ENCODE results near the gene VASP. TPM values are rescaled to one million over a fixed set of nuclear protein-coding genes. Genes with fewer than 3 reads are reported as not detected.

Gene VASP
- total RNA-seq, 4 donors from 2014 or later = 140 to 246 (median 167) TPM

- Histone ChIP-seq H3K36me3 (no peaks in the 10 kb centered on the region), H3K27me3 (no peaks in the 10 kb centered on the region), H3K27ac (no peak overlapping the region), H3K4me3 (no peak overlapping the region), H3K9me3 (no peaks in the 10 kb centered on the region), H3K4me1 (peaks cover 0 to 7% (median 5%) of the 10 kb centered on the region in 3 donors)
- 64 to 65% methylated on average over 7 to 8 of the region's 8 CpGs for WGBS, 2 donors (ENCODE audit: low coverage in 1 of 2)
- no peak for ATAC-seq
- TF ChIP-seq CTCF (IDR thresholded peaks at IDR 0.05) = no peak
- TF ChIP-seq POLR2AphosphoS5 (IDR thresholded peaks at IDR 0.05) = no peak
- TF ChIP-seq POLR2A (IDR thresholded peaks at IDR 0.05) = no peak
- TF ChIP-seq EP300 (IDR thresholded peaks at IDR 0.05) = no peak
Observed at GRCh38 chr19:45571457-45572220, 64.4 kb downstream of the VASP start.

- ATAC-seq = no peak
Observed at GRCh38 chr19:45574526-45574925, 67.2 kb downstream of the VASP start.

GRCh38 chr19:45575216-45575615 lies 67.9 kb downstream of the VASP start:
- Histone ChIP-seq H3K36me3 (no peaks in the 10 kb centered on the region), H3K4me3 (no peak overlapping the region), H3K27me3 (no peaks in the 10 kb centered on the region), H3K4me1 (peaks cover 0 to 18% (median 10%) of the 10 kb centered on the region in 3 donors), H3K9me3 (no peaks in the 10 kb centered on the region), H3K27ac (peak overlapping the region in 1 of 4 donors; percentile 71)
- WGBS, 2 donors (ENCODE audit: low coverage in 1 of 2) = 60 to 90% methylated on average over 1 to 4 of the region's 5 CpGs
- no peak for ATAC-seq
- TF ChIP-seq POLR2A (IDR thresholded peaks at IDR 0.05) (no peak), EP300 (IDR thresholded peaks at IDR 0.05) (no peak), POLR2AphosphoS5 (IDR thresholded peaks at IDR 0.05) (no peak), CTCF (IDR thresholded peaks at IDR 0.05) (no peak)

More at GRCh38 chr19:45574526-45574925, 67.2 kb downstream of the VASP start:
- Histone ChIP-seq H3K27me3 (no peaks in the 10 kb centered on the region), H3K36me3 (no peaks in the 10 kb centered on the region), H3K9me3 (no peaks in the 10 kb centered on the region), H3K27ac (no peak overlapping the region), H3K4me3 (no peak overlapping the region), H3K4me1 (peaks cover 0 to 22% (median 12%) of the 10 kb centered on the region in 3 donors)
- TF ChIP-seq POLR2A (IDR thresholded peaks at IDR 0.05) = no peak
- no peak for TF ChIP-seq EP300 (IDR thresholded peaks at IDR 0.05)
- no peak for TF ChIP-seq POLR2AphosphoS5 (IDR thresholded peaks at IDR 0.05)
- WGBS, 2 donors (ENCODE audit: low coverage in 1 of 2) = 73 to 83% methylated on average over 2 to 3 of the region's 4 CpGs

Other genes with a start within 250 kb of the VASP start
- under 1 TPM in 2 of 4 donors, not detected in 2; 0.17 to 0.73 TPM for gene CKM, start 184.6 kb upstream of the VASP start, total RNA-seq
- gene KLC3, start 166.7 kb upstream of the VASP start, total RNA-seq = 1 to 10 TPM in 1 of 4 donors, not detected in 3; 1.3 TPM
- 10 to 100 TPM in 3 of 4 donors, 1 to 10 TPM in 1; 7.1 to 18.8 (median 12.5) TPM for gene ERCC2, start 136.9 kb upstream of the VASP start, total RNA-seq
- gene PPP1R13L, start 102.4 kb upstream of the VASP start, total RNA-seq = 10 to 100 TPM in 1 of 4 donors, 1 to 10 TPM in 3; 5.5 to 15.5 (median 9.3) TPM
- gene POLR1G, start 100.8 kb upstream of the VASP start, total RNA-seq = 10 to 100 TPM in 1 of 4 donors, 1 to 10 TPM in 3; 1.7 to 10.7 (median 5.8) TPM
- 10 to 100 TPM; 52.7 to 84.6 (median 68.4) TPM for gene ERCC1, start 83.6 kb upstream of the VASP start, total RNA-seq
- gene FOSB, start 39.5 kb upstream of the VASP start, total RNA-seq = 10 to 100 TPM in 2 of 4 donors, 1 to 10 TPM in 2; 1.9 to 38.0 (median 15.6) TPM
- 10 to 100 TPM; 11.0 to 19.6 (median 15.3) TPM for gene RTN2, start 10.4 kb upstream of the VASP start, total RNA-seq
- gene PPM1N, start 9.0 kb upstream of the VASP start, total RNA-seq = 1 to 10 TPM in 3 of 4 donors, under 1 TPM in 1; 0.96 to 3.2 (median 2.1) TPM
- gene OPA3, start 77.3 kb downstream of the VASP start, total RNA-seq = 10 to 100 TPM in 3 of 4 donors, 1 to 10 TPM in 1; 5.7 to 14.9 (median 11.6) TPM
- 1 to 10 TPM in 3 of 4 donors, under 1 TPM in 1; 0.62 to 4.4 (median 2.8) TPM for gene GPR4, start 94.7 kb downstream of the VASP start, total RNA-seq
- gene EML2, start 131.9 kb downstream of the VASP start, total RNA-seq = 10 to 100 TPM; 18.3 to 29.2 (median 18.9) TPM
- gene GIPR, start 160.7 kb downstream of the VASP start, total RNA-seq = under 1 TPM in 1 of 4 donors, not detected in 3; 0.54 TPM
- 100 to 1,000 TPM; 113 to 201 (median 152) TPM for gene SNRPD2, start 184.5 kb downstream of the VASP start, total RNA-seq
- gene QPCTL, start 185.2 kb downstream of the VASP start, total RNA-seq = 1 to 10 TPM; 2.7 to 6.6 (median 4.2) TPM
- gene FBXO46, start 223.4 kb downstream of the VASP start, total RNA-seq = 10 to 100 TPM; 12.1 to 20.5 (median 14.9) TPM
- not detected for gene MEIOSIN, start 226.0 kb downstream of the VASP start, total RNA-seq

Data from gastroesophageal sphincter (tissue), 4 donors.